ENCODE data around the gene HTRA2.

Gene HTRA2

DNA sequence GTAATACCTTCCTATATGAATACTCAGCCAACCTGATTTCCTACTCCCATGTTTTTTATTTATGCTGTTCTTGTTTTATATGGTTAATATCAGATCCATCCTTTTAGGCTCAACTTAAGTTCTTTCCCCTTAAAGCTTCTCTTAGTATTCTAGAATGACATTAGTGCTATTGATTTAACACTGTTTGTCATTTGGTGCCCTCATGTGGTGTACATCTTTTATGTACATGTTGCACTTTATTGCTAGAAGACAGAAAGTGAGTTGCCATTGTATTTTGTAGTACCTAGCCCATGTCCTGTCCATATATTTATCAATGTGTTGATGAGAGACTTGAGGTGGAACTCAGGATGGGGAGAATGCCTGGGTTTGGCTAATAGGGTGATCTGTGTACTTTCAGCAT is 2.5 kb downstream of the HTRA2 start:
- DNase-seq (no peak), ATAC-seq (replicated peaks) (no peak)
- Mint-ChIP-seq H3K4me1 (ENCODE audit: low read depth in 2 of 2) (peaks cover 27 to 34% of the 10 kb centered on the region in 2 donors), H3K36me3 (ENCODE audit: insufficient read depth) (peaks cover 28% of the 10 kb centered on the region), H3K27ac (peak overlapping the region in 1 of 2 donors; percentile 92), H3K27me3 (peaks cover 4% of the 10 kb centered on the region in 2 donors), H3K9me3 (no peaks in the 10 kb centered on the region), H3K4me3 (peak overlapping the region in 1 of 2 donors; percentile 42)

DNA sequence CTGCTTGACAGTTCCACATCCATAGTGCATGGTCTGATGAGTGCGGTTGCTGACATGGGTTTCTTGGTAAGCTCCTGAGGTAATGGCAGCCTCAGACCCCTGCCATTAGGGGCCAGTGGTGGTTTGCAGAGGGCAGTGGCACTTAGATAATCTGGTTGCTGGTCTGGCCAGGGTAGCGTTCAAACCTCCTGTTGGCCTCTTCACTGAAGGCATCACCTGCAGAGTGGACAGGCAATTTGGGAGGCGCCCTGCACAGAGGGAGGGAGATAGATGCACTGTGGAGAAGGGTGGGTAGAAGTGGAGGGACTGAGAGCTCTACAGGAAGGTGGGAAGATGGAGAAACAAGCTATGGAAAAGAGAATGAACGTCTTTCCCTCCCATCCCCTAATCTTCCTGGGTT is 3.7 kb downstream of the HTRA2 start:
- H3K36me3 Mint-ChIP-seq (ENCODE audit: insufficient read depth) = peaks cover 19% of the 10 kb centered on the region
- DNase-seq (no peak), ATAC-seq (replicated peaks) (no peak)
- peak overlapping the region in 1 of 2 donors; percentile 46 for H3K27ac Mint-ChIP-seq
- no peaks in the 10 kb centered on the region for H3K9me3 Mint-ChIP-seq
- H3K4me1 Mint-ChIP-seq (ENCODE audit: low read depth in 2 of 2) = peaks cover 21 to 26% of the 10 kb centered on the region in 2 donors
- H3K27me3 Mint-ChIP-seq = peaks cover 16 to 17% of the 10 kb centered on the region in 2 donors
- H3K4me3 Mint-ChIP-seq = no peak overlapping the region

- Mint-ChIP-seq H3K9me3 (no peaks in the 10 kb centered on the region), H3K4me3 (no peak overlapping the region), H3K27ac (no peak overlapping the region), H3K4me1 (ENCODE audit: low read depth in 2 of 2) (peaks cover 15 to 21% of the 10 kb centered on the region in 2 donors), H3K27me3 (peaks cover 22 to 26% of the 10 kb centered on the region in 2 donors), H3K36me3 (ENCODE audit: insufficient read depth) (peaks cover 15% of the 10 kb centered on the region)
- DNase-seq = no peak
- no peak for ATAC-seq (replicated peaks)
Observed at GRCh38 chr2:74534411-74534810, 4.7 kb downstream of the HTRA2 start.

DNA sequence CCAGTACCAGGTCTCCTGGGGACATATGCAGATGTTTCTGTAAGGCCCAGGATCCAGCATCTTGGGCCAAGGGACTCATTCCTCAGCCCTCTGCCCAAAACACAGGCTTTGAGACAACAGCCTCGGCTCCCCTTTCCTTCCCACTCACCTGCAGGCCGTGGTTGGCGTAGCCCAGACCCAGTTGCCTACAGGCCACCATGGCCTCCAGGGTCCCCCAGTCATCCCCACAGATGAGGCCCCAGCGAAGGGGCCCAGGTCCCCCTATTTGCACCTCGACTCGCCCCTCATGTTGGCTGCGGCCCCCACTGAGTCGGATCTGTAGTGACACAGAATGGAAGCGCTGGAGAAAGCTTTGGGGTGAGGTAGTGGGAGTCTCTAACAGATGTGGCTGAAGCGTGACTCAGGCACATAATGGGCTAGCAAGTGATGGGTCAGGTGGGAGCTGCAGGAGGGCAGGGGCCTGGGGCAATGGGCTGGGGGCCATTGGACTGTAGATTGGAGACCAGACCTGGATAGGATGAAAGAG is 5.8 kb downstream of the HTRA2 start:
- peaks cover 28 to 34% of the 10 kb centered on the region in 2 donors for H3K27me3 Mint-ChIP-seq
- no peak overlapping the region for H3K4me3 Mint-ChIP-seq
- no peak for DNase-seq
- ATAC-seq (replicated peaks) = no peak
- H3K4me1 Mint-ChIP-seq (ENCODE audit: low read depth in 2 of 2) = peaks cover 15 to 18% of the 10 kb centered on the region in 2 donors
- H3K9me3 Mint-ChIP-seq = no peaks in the 10 kb centered on the region
- H3K27ac Mint-ChIP-seq = peak overlapping the region in 1 of 2 donors; percentile 52
- peaks cover 5% of the 10 kb centered on the region for H3K36me3 Mint-ChIP-seq (ENCODE audit: insufficient read depth)

- Mint-ChIP-seq H3K27ac (peak overlapping the region in 1 of 2 donors; percentile 52), H3K4me3 (no peak overlapping the region), H3K9me3 (no peaks in the 10 kb centered on the region), H3K4me1 (ENCODE audit: low read depth in 2 of 2) (peaks cover 7 to 10% of the 10 kb centered on the region in 2 donors), H3K36me3 (ENCODE audit: insufficient read depth) (peaks cover 4% of the 10 kb centered on the region), H3K27me3 (peaks cover 28 to 34% of the 10 kb centered on the region in 2 donors)
- ATAC-seq (replicated peaks) = no peak
- DNase-seq = no peak
Observed at GRCh38 chr2:74536166-74536950, 6.6 kb downstream of the HTRA2 start.

GRCh38 chr2:74537140-74537539 is 7.4 kb downstream of the HTRA2 start:
- DNase-seq = no peak
- peaks cover 4% of the 10 kb centered on the region for H3K36me3 Mint-ChIP-seq (ENCODE audit: insufficient read depth)
- H3K27ac Mint-ChIP-seq = no peak overlapping the region

DNA sequence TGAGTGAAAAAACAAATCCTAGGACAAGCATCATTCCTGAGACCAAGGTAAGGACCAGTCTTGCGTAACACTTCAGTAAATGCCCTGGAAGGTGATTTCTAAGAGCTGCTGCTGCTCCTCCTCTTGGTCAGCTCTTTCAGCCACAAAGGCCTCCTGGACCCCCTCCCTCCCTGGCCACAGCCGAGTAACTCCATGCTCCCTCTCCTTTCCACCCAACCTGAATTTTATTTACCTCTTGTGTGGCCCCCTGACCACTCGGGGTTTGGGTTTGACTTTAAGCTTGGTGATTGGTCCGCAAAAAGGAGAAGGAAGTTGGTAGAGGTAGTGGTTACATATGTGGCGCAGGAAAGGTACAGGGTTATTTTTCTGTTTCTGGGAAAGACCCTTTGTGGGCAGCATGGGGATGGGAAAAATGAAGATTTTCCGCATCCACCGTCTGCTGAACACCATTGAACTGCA is 9.2 kb downstream of the HTRA2 start:
- Mint-ChIP-seq H3K4me3 (no peak overlapping the region), H3K4me1 (ENCODE audit: low read depth in 2 of 2) (peaks cover 0 to 3% of the 10 kb centered on the region in 2 donors), H3K36me3 (ENCODE audit: insufficient read depth) (peaks cover 4% of the 10 kb centered on the region), H3K27ac (no peak overlapping the region), H3K27me3 (peaks cover 43 to 45% of the 10 kb centered on the region in 2 donors), H3K9me3 (no peaks in the 10 kb centered on the region)
- ATAC-seq (replicated peaks) (no peak), DNase-seq (no peak)

More at GRCh38 chr2:74537140-74537539, 7.4 kb downstream of the HTRA2 start:
- H3K4me1 Mint-ChIP-seq (ENCODE audit: low read depth in 2 of 2) = peaks cover 2 to 5% of the 10 kb centered on the region in 2 donors
- peaks cover 30 to 37% of the 10 kb centered on the region in 2 donors for H3K27me3 Mint-ChIP-seq
- no peaks in the 10 kb centered on the region for H3K9me3 Mint-ChIP-seq
- H3K4me3 Mint-ChIP-seq = no peak overlapping the region
- no peak for ATAC-seq (replicated peaks)

- Mint-ChIP-seq H3K36me3 (ENCODE audit: insufficient read depth) (peaks cover 4% of the 10 kb centered on the region), H3K27ac (no peak overlapping the region), H3K27me3 (peaks cover 43 to 45% of the 10 kb centered on the region in 2 donors), H3K4me3 (no peak overlapping the region), H3K9me3 (no peaks in the 10 kb centered on the region), H3K4me1 (ENCODE audit: low read depth in 2 of 2) (peaks cover 0 to 3% of the 10 kb centered on the region in 2 donors)
- DNase-seq = no peak
- no peak for ATAC-seq (replicated peaks)
Observed at GRCh38 chr2:74540291-74540690, 10.6 kb downstream of the HTRA2 start.

- H3K9me3 Mint-ChIP-seq = no peaks in the 10 kb centered on the region
- H3K4me3 Mint-ChIP-seq = no peak overlapping the region
- peaks cover 4% of the 10 kb centered on the region for H3K36me3 Mint-ChIP-seq (ENCODE audit: insufficient read depth)
- no peak for DNase-seq
- peaks cover 0 to 3% of the 10 kb centered on the region in 2 donors for H3K4me1 Mint-ChIP-seq (ENCODE audit: low read depth in 2 of 2)
- peaks cover 33 to 46% of the 10 kb centered on the region in 2 donors for H3K27me3 Mint-ChIP-seq
- no peak for ATAC-seq (replicated peaks)
- no peak overlapping the region for H3K27ac Mint-ChIP-seq
Observed at GRCh38 chr2:74542978-74543377, 13.2 kb downstream of the HTRA2 start.

GRCh38 chr2:74544634-74545033 is 14.9 kb downstream of the HTRA2 start:
- Mint-ChIP-seq H3K27me3 (peaks cover 30 to 42% of the 10 kb centered on the region in 2 donors), H3K9me3 (no peaks in the 10 kb centered on the region), H3K4me1 (ENCODE audit: low read depth in 2 of 2) (peaks cover 0 to 8% of the 10 kb centered on the region in 2 donors), H3K4me3 (no peak overlapping the region), H3K27ac (no peak overlapping the region), H3K36me3 (ENCODE audit: insufficient read depth) (no peaks in the 10 kb centered on the region)
- no peak for DNase-seq
- no peak for ATAC-seq (replicated peaks)

GRCh38 chr2:74546004-74546403 is 16.3 kb downstream of the HTRA2 start:
- ATAC-seq (replicated peaks) (no peak), DNase-seq (no peak)
- Mint-ChIP-seq H3K4me3 (no peak overlapping the region), H3K27me3 (peaks cover 40 to 50% of the 10 kb centered on the region in 2 donors), H3K9me3 (no peaks in the 10 kb centered on the region), H3K27ac (no peak overlapping the region), H3K36me3 (ENCODE audit: insufficient read depth) (no peaks in the 10 kb centered on the region), H3K4me1 (ENCODE audit: low read depth in 2 of 2) (peaks cover 0 to 9% of the 10 kb centered on the region in 2 donors)

DNA sequence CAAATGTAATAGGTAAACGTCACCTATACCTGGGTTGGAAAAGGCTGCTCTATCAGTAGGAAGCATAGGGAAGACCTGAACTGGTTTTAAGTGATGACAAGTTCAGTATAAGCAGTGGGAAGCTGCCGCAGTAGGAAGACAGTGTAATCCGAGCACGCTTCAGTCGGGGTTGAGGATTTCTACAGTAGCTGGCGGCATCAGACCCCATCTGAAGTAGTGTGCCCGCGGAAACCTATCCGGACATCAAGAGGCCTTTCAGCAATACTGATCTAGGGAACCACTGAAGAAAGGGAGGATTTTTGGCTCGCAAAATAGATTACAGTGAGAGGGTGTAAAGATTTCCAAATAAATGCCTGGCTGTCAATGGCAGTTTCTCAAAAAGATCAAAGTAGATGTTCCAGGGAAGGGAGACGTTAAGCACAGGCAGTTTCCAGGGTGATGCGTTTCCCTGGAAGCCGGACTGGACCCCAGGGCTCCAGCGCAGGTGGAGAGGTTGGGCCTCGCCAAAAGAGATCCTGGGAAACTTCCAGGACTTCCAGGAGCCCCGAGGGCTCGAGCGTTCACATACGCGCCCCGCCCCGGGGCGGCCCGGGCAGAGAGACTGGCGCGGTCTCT is 18.7 kb downstream of the HTRA2 start:
- Mint-ChIP-seq H3K27ac (no peak overlapping the region), H3K27me3 (peaks cover 33 to 49% of the 10 kb centered on the region in 2 donors), H3K9me3 (no peaks in the 10 kb centered on the region)

GRCh38 chr2:74548900-74549826 is 19.4 kb downstream of the HTRA2 start:
- Mint-ChIP-seq H3K9me3 (no peaks in the 10 kb centered on the region), H3K36me3 (ENCODE audit: insufficient read depth) (peaks cover 9% of the 10 kb centered on the region), H3K27ac (no peak overlapping the region), H3K27me3 (peaks cover 33 to 49% of the 10 kb centered on the region in 2 donors), H3K4me3 (peak overlapping the region; percentile 51 to 58), H3K4me1 (ENCODE audit: low read depth in 2 of 2) (peaks cover 10 to 11% of the 10 kb centered on the region in 2 donors)
- DNase-seq = no peak
- peak; percentile 42 for ATAC-seq (replicated peaks)

More for the DNA sequence above, 18.7 kb downstream of the HTRA2 start:
- Mint-ChIP-seq H3K36me3 (ENCODE audit: insufficient read depth) (peaks cover 2% of the 10 kb centered on the region), H3K4me3 (peak overlapping the region; percentile 58 to 59), H3K4me1 (ENCODE audit: low read depth in 2 of 2) (peaks cover 6 to 9% of the 10 kb centered on the region in 2 donors)
- DNase-seq = no peak
- no peak for ATAC-seq (replicated peaks)
